Measurements from ENCODE around the gene USP35.

GRCh38 chr11:78239781-78240180 lies 51.1 kb downstream of the USP35 start:
- TF ChIP-seq CTCF (IDR thresholded peaks at IDR 0.05) (no peak), EP300 (IDR thresholded peaks at IDR 0.05) (no peak), POLR2A (IDR thresholded peaks at IDR 0.05) (no peak)
